Mesothelial cell of epicardium (in vitro differentiated cells): ENCODE data around the gene EDN1. TPM values are rescaled to one million over a fixed set of nuclear protein-coding genes. Genes with fewer than 3 reads are reported as not detected.
A peak's percentile ranks its signal among the peaks of the same experiment; 100 is the strongest.

Source experiments
- DNase-seq, 2 experiments: peaks; one replicate each; pipeline ENCODE4 v3.0.0; 2021; ENCODE audit warnings: low spot score in 2 of 2; ENCODE audit not compliant: unreplicated experiment in 2 of 2
- H3K27ac Mint-ChIP-seq: 2 replicates; pipeline ENCODE4 v1.8.0; 2021; ENCODE audit warnings: mixed read lengths
- H3K27me3 Mint-ChIP-seq: 2 replicates; pipeline ENCODE4 v1.8.0; 2021; ENCODE audit warnings: low read depth, mixed read lengths
- H3K36me3 Mint-ChIP-seq: 2 replicates; pipeline ENCODE4 v1.8.0; 2021; ENCODE audit warnings: mixed read lengths
- H3K4me1 Mint-ChIP-seq: 2 replicates; pipeline ENCODE4 v1.8.0; 2021; ENCODE audit warnings: mixed read lengths
- H3K4me3 Mint-ChIP-seq: 2 replicates; pipeline ENCODE4 v1.8.0; 2021; ENCODE audit warnings: mild to moderate bottlenecking, moderate library complexity, mixed read lengths
- H3K9me3 Mint-ChIP-seq: 2 replicates; pipeline ENCODE4 v1.8.0; 2021; ENCODE audit warnings: mixed read lengths
- total RNA-seq: library from RNA; stranded (reverse); gene quantifications from 3 replicates; pipeline ENCODE4 v1.2.1, GENCODE V29; 2021
- TF ChIP-seq, protein P1 (sequence below): fragments of 200-600 bp; sonication (generic); IDR thresholded peaks from one replicate; pipeline ENCODE4 v1.5.0; 2021; ENCODE audit warnings: antibody characterized with exemption; ENCODE audit not compliant: unreplicated experiment

The EDN1 gene
- 7.4 to 8.9 TPM (median 8.5 TPM) in 3 replicates for total RNA-seq

DNA sequence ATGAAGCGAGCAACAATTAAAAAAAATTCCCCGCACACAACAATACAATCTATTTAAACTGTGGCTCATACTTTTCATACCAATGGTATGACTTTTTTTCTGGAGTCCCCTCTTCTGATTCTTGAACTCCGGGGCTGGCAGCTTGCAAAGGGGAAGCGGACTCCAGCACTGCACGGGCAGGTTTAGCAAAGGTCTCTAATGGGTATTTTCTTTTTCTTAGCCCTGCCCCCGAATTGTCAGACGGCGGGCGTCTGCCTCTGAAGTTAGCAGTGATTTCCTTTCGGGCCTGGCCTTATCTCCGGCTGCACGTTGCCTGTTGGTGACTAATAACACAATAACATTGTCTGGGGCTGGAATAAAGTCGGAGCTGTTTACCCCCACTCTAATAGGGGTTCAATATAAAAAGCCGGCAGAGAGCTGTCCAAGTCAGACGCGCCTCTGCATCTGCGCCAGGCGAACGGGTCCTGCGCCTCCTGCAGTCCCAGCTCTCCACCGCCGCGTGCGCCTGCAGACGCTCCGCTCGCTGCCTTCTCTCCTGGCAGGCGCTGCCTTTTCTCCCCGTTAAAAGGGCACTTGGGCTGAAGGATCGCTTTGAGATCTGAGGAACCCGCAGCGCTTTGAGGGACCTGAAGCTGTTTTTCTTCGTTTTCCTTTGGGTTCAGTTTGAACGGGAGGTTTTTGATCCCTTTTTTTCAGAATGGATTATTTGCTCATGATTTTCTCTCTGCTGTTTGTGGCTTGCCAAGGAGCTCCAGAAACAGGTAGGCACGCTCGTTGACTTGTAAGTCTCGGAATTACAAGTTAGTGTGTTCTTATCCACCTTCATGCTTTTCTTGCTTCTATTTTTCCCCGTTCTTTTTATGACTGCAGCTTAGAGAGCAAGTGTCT lies at the start of gene EDN1:
Gene EDN1, plus strand, starts transcription at position 429 of the 888 bp plus-strand sequence. Its CDS starts 269 bp downstream, at position 698.
- peak within 1 kb of the TSS; percentile 79 for H3K4me3 Mint-ChIP-seq
- no peaks in the 10 kb centered on the region for H3K36me3 Mint-ChIP-seq
- H3K27me3 Mint-ChIP-seq: peaks cover 14% of the 10 kb centered on the region
- no peaks in the 10 kb centered on the region for H3K9me3 Mint-ChIP-seq
- TF ChIP-seq, protein P1, sequence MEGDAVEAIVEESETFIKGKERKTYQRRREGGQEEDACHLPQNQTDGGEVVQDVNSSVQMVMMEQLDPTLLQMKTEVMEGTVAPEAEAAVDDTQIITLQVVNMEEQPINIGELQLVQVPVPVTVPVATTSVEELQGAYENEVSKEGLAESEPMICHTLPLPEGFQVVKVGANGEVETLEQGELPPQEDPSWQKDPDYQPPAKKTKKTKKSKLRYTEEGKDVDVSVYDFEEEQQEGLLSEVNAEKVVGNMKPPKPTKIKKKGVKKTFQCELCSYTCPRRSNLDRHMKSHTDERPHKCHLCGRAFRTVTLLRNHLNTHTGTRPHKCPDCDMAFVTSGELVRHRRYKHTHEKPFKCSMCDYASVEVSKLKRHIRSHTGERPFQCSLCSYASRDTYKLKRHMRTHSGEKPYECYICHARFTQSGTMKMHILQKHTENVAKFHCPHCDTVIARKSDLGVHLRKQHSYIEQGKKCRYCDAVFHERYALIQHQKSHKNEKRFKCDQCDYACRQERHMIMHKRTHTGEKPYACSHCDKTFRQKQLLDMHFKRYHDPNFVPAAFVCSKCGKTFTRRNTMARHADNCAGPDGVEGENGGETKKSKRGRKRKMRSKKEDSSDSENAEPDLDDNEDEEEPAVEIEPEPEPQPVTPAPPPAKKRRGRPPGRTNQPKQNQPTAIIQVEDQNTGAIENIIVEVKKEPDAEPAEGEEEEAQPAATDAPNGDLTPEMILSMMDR: no peak
- peaks cover 53% of the 10 kb centered on the region for H3K4me1 Mint-ChIP-seq
- DNase-seq: peak; percentile 56 to 80
- peak within 1 kb of the TSS; percentile 91 for H3K27ac Mint-ChIP-seq

DNA sequence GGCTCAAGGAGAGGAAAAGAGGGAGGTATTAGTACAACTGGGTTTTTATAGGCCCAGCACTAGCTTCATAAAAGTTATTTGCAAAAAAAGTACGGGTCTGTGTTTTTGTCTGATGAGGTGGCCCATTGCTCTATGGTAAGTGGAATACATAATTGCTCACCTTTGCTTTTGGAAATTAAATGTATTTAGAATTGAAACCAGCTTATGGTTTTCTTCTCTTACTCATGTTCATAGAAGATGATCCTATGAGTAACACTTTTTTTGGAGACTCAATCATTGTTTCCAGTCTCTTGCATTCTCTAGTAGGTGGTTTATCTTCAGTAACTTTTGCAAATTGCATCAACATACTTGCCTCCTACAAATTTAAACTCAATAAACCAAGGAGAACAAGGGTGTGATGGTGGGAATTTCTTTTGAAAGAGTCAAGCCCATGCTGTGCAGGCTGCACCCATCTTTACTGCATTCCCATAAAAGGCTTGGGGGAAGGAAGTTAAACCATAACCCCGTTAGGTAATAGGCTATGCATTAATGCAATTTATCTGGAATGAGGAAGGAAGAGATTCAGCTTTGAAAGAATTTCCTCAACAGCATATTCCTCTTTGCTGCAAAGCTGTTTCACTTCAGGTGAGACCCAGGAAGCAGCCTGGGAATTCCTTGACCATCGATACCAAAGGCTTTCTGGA lies 48.5 kb upstream of the EDN1 start:
- Mint-ChIP-seq H3K4me1 (peaks cover 11% of the 10 kb centered on the region), H3K36me3 (no peaks in the 10 kb centered on the region), H3K9me3 (no peaks in the 10 kb centered on the region), H3K4me3 (no peak overlapping the region), H3K27ac (no peak overlapping the region), H3K27me3 (no peaks in the 10 kb centered on the region)
- TF ChIP-seq, protein P1: no peak
- DNase-seq: no peak

DNA sequence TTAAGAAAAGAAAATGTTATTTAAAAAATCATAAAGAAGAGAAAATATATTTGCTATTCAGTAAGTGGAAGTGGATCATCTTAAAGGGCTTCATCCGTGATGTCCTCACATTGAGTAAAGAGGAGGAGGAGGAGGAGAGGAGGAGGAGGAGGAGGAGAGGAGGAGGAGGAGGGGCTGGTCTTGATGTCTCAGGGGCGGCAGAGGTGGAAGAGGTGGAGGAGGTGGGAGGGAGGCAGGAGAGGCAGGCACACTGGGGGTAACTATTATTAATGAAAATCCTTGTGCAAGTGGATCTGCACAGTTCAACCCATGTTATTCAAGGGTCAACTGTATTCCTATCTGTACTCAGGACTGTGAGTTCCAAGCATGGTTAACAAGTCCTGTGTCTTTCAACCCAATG lies 47.0 kb upstream of the EDN1 start:
- no peaks in the 10 kb centered on the region for H3K36me3 Mint-ChIP-seq
- no peak for DNase-seq
- no peak overlapping the region for H3K4me3 Mint-ChIP-seq
- TF ChIP-seq, protein P1: no peak
- peaks cover 11% of the 10 kb centered on the region for H3K4me1 Mint-ChIP-seq
- no peaks in the 10 kb centered on the region for H3K9me3 Mint-ChIP-seq
- no peak overlapping the region for H3K27ac Mint-ChIP-seq
- H3K27me3 Mint-ChIP-seq: no peaks in the 10 kb centered on the region

DNA sequence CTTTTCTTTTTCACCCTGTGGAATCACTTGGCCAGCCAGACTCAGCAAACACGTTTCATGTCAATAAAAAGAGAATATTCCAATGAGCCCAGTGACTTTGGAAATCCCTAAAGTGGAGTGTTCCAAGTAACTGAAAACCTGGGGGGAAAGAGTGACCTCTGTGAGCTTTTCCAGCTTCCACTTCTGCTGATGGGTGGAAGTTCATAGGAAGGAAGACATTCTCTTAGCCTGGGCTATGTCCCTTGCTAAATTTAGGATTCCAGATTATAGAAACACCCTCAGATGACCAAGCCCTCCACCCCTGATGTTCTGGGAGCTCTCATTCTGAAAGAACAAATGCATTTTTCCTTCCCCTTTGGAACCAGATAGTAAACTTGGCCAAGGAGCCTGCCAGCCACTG lies 44.8 kb upstream of the EDN1 start:
- no peaks in the 10 kb centered on the region for H3K9me3 Mint-ChIP-seq
- H3K4me1 Mint-ChIP-seq: peaks cover 27% of the 10 kb centered on the region
- DNase-seq: no peak
- TF ChIP-seq, protein P1: no peak
- H3K4me3 Mint-ChIP-seq: no peak overlapping the region
- no peak overlapping the region for H3K27ac Mint-ChIP-seq
- H3K36me3 Mint-ChIP-seq: no peaks in the 10 kb centered on the region
- H3K27me3 Mint-ChIP-seq: no peaks in the 10 kb centered on the region

DNA sequence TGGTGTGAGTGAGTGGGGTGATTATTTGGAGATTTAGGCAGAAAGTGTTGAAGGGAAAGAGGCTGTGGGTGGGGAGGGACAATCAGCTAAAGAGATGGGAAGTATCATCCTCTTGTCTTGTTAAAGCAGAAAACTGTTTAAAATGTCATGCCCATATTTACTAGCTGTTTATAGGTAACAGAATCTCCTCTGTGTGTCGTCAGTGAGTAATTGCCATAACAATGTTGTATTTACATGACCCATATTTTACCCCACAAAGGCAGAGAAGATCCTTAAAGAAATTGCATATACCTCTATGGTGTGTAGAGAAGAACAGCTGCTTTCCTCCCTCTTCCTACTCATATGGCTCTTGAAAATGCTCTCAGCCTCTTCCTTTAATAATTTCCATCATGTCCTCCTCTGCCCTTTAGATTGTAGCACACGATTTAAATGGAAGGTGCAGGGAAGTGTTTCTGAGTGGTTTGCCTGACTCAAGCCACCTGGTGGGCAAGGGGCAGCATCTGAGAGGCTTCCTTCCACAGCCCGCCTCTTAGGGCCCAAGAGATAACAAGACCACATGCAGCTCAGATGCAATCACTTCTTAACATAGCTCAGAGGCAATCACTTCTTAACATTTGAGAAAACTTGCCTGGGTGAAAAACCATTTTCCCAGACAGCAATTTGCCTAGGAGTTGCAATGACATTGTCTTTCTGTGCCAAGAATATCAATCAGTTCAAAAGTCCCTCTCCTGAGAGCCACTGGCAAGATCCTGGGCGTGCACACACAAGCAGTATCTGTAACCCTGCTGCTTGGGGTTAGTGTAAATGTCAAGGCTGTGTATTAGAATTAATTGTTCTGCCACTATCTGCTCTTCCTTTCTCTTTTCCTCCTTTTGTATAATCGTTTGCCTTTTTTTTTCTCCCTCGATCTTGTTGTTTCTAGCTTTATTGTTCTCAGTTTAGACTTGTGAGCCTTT lies 44.1 kb upstream of the EDN1 start:
- Mint-ChIP-seq H3K4me3 (no peak overlapping the region), H3K36me3 (no peaks in the 10 kb centered on the region), H3K27me3 (no peaks in the 10 kb centered on the region), H3K9me3 (no peaks in the 10 kb centered on the region), H3K4me1 (peaks cover 27% of the 10 kb centered on the region), H3K27ac (no peak overlapping the region)
- no peak for DNase-seq
- TF ChIP-seq, protein P1: no peak
